GM12872 (cell line): ENCODE measurements around the gene ANKS1B.

Source experiments
- CTCF ChIP-seq: IDR thresholded peaks from 3 replicates; pipeline ENCODE4 v1.5.1; 2011; ENCODE audit warnings: low read depth, mild to moderate bottlenecking, low read length, moderate library complexity; ENCODE audit not compliant: insufficient read depth

ANKS1B gene

GRCh38 chr12:99722690-99723486 lies 261.8 kb downstream of the ANKS1B start:
- no peak for TF ChIP-seq CTCF

GRCh38 chr12:99721715-99722275 lies 262.9 kb downstream of the ANKS1B start:
- TF ChIP-seq CTCF, result no peak

- no peak for TF ChIP-seq CTCF
Observed at GRCh38 chr12:99713946-99714520, 270.7 kb downstream of the ANKS1B start.

- no peak for TF ChIP-seq CTCF
Observed at GRCh38 chr12:99712281-99712680, 272.5 kb downstream of the ANKS1B start.

- TF ChIP-seq CTCF, result no peak
Observed at GRCh38 chr12:99711246-99711645, 273.5 kb downstream of the ANKS1B start.

GRCh38 chr12:99709619-99710018 lies 275.1 kb downstream of the ANKS1B start:
- TF ChIP-seq CTCF, result no peak

GRCh38 chr12:99709116-99709515 lies 275.6 kb downstream of the ANKS1B start:
- TF ChIP-seq CTCF, result no peak
